ENCODE results near the gene ARFGEF3.
A peak's percentile ranks its signal among the peaks of the same experiment; 100 is the strongest.

Gene ARFGEF3

DNA sequence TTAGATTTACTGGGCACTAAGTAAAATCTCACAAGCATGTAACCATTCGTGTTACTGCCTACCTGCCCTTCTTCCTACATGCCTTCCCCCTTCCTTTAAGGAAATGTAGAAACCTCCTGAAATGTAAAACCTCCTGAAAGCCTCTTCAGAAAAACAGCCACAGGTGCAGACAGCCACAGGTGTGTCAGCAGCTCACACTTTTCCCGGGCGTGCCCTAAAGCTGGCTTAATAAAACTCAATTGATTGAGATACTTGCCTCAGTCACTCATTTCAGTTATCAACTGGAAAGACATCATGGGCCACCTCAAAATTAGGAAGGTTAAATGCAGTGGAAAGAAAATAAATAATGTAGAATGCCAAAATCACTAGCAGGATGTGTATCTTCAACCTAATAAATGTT is 79.6 kb downstream of the ARFGEF3 start:
- DNase-seq (ENCODE audit: low read depth in 2 of 2) = no peak

GRCh38 chr6:138241934-138242333 is 80.2 kb downstream of the ARFGEF3 start:
- DNase-seq (ENCODE audit: low read depth in 2 of 2) = no peak

DNA sequence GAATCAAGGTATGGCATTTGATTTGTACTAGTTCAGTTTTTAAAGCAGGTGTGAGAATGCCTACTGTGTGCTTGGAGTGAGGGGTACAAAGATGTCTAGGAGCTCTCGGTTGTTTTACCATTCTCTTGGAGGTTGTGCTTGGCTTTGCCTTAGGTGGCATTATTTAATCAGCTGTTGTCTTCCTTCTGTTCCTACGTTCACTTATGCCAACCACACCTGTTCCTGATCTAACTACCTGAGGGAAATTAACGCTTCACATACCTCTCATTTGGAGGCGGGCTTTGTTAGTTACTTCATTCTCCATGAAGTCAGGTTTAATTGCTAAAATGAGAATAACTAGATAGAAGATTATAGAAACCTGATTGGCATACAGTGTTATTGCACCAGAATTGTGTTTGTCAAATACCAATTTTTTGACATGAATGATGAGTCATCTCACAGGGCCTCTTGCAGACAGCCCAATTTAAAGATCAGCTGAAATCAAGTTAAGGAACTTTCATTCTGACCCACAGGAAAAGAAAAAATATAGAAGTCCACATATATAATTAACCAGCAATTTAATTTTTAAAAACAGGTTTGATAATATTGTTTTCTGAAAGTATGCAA is 81.4 kb downstream of the ARFGEF3 start:
- no peak for DNase-seq (ENCODE audit: low read depth in 2 of 2)

DNA sequence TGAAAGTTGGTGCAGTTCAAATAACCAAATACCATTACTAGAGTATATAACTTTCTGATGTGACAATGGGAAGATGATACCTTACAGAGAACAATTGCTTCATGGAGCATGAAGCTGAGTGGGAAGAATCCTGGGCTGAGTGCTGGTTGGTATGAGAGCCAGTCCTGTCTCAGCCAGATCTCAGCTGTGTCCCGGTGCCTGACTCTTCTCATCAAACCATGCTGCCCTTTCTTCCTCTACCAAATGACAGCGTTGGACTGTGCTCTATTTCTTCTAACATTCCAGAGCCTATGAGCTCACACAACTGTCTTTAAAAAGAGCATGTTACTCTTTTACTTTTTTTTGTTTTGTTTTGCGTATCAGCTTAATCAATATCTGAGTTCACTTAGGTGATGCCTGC is 84.0 kb downstream of the ARFGEF3 start:
- DNase-seq (ENCODE audit: low read depth in 2 of 2) = no peak

GRCh38 chr6:138246650-138247440 is 85.1 kb downstream of the ARFGEF3 start:
- no peak for DNase-seq (ENCODE audit: low read depth in 2 of 2)

DNA sequence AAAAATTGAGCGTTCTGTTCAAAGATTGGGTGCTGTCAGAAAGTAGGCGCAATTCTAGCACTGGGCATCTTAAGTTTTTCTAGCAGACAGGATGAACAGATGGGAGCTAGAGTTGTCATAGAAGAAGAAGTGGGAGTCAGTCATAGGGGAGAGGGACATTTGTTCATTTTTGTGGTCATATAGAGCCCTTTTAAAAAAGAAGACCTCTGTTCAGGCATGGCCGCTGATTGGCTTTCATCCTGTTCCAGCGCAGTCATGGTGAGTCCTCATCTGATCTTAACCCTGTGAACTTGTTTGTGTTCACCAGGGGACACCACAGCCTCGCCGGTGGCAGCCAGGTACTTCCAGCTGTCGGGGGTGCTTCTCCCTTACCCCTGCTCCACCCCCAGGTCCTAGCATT is 86.3 kb downstream of the ARFGEF3 start:
- DNase-seq (ENCODE audit: low read depth in 2 of 2) = no peak

GRCh38 chr6:138248878-138249277 is 87.1 kb downstream of the ARFGEF3 start:
- DNase-seq (ENCODE audit: low read depth in 2 of 2) = no peak

- DNase-seq (ENCODE audit: low read depth in 2 of 2) = no peak
These were observed 88.3 kb downstream of the ARFGEF3 start for GRCh38 chr6:138250053-138250452.

GRCh38 chr6:138250513-138251247 is 88.9 kb downstream of the ARFGEF3 start:
- peak; percentile 63 to 68 for DNase-seq (ENCODE audit: low read depth in 2 of 2)

DNA sequence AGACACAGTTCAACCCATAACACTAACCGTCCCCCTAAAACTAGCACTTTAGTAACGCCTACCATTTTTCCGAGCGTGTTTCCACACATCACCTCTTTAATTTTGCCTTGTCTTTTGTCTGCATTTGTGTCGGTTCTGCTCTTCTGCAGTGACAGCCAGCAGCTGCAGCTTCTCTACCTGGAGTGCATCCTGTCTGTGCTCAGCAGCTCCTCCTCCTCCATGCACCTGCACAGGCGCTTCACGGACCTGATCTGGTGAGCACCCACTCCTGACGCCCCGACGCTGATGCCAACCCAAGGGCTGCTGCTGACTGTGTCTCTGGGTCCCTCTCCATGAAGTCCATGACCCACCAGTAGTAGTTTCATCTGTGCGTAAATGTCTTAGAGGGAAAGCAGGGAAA is 92.0 kb downstream of the ARFGEF3 start:
- no peak for DNase-seq (ENCODE audit: low read depth in 2 of 2)

DNA sequence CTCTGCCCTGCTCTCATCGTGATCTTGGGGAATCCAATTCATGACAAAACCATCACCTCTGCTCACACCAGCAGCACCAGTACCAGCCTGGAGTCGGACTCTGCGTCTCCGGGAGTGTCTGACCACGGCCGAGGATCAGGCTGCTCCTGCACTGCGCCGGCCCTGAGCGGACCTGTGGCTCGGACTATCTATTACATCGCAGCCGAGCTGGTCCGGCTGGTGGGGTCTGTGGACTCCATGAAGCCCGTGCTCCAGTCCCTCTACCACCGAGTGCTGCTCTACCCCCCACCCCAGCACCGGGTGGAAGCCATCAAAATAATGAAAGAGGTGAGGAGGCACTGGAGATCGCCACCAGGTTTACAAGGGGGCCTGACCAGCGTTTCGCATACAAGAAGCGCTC is 93.7 kb downstream of the ARFGEF3 start:
- DNase-seq (ENCODE audit: low read depth in 2 of 2) = no peak

DNA sequence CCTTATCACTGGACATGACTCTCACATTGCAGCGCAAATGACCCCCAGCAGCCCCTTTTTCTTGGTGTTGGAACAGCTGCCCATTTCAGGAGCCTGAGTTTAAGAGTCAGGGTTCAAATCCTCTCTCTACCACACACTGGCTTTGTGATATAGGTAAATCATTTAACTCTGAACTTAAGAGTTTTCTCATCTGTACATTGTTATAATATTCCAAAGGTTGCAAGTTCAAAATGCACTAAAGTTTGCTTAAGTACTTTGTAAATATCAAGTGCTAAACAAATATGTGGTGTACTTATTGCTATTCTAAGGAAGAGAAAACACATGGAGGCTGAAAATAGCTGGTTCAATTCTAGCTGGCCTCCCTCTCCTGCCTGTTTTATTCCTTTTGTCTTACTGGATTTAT is 95.9 kb downstream of the ARFGEF3 start:
- no peak for DNase-seq (ENCODE audit: low read depth in 2 of 2)

GRCh38 chr6:138258197-138258596 is 96.5 kb downstream of the ARFGEF3 start:
- no peak for DNase-seq (ENCODE audit: low read depth in 2 of 2)

DNA sequence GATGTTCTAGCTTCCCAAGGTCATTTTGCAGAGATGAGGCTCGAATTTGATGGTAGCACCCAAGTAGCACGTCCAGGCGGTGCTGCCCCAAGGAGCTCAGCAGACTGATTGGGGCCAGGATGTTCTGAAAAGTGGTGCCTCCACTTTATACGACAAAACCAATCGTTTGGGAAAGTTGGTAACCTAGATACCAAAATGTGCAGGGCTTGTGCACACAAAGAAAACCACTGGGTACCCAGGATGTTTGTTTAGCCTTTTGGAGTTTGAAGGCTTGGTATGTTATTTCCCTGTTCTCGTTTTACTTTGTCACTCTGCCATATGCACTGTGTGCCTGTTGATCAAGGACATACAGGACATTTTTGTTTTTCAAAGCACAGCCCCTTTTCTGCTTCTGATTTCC is 97.3 kb downstream of the ARFGEF3 start:
- DNase-seq (ENCODE audit: low read depth in 2 of 2) = no peak

DNA sequence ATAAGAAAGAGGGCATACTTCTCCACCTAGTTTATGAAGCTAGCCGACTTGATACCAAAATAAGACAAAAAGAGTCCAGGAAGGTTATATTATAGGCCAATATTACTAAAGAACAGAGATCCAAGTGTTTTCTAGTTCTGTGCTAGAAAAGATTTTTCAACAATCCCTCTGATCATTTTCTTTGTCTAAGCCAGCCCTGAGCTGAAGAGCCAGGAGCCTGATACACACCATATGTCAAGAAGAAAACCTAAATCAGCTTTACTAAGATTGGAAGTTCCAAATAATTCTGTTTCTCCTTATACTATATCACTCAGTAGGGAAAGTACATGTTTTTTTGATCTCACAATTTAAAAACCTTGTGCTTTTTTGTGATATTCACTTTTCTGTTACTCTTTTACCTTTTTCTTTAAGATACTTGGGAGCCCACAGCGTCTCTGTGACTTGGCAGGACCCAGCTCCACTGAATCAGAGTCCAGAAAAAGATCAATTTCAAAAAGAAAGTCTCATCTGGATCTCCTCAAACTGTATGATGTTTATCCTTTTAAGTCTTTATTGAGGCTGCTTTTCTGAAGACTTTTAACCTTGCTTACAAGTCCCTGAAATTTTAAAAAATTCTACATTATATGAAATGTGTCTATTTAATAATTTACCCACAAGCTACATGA is 99.5 kb downstream of the ARFGEF3 start:
- no peak for DNase-seq (ENCODE audit: low read depth in 2 of 2)

DNA sequence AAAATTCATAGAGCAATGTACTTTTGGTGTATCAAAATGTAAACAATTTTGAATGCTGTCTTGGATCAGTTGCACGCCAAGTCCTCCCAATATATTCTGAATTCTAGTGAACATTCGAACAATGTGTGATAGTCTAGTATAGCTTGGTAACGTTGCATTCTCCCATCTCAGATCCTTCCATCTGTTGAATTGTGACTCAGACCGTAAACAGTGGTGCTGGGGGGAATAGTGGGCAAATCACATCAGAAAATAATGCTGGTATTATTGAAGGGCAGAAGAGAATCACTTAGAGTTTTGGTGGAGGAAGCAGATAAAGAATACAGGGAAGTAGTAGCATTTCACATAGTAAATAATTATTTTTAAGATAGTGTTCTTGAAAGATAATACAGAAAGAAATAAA is 102.2 kb downstream of the ARFGEF3 start:
- no peak for DNase-seq (ENCODE audit: low read depth in 2 of 2)

DNA sequence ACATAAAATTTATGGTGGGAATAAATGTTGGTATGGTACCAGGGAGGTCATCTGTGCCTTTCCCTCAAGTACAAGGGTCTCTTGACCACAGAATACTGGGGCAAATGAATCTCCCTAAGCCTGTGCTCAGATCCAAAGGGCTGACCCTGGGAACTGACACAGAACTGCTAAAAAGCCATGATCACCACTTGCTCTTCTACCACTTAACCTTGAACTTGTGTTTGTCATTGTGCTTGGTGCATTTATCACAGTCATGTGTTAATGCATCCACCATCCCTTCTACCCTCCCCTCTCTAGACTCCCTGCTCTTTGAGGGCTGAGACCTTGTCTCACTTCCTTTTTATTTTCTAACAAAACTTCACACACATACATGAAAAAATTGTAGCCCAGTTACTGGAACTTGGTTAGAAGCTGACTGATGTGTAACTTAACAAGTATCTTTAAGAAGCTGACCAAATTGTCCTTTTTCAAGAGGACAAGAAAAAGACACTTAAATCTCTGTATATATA is 102.7 kb downstream of the ARFGEF3 start:
- DNase-seq (ENCODE audit: low read depth in 2 of 2) = no peak

GRCh38 chr6:138266095-138266494 is 104.4 kb downstream of the ARFGEF3 start:
- no peak for DNase-seq (ENCODE audit: low read depth in 2 of 2)

DNA sequence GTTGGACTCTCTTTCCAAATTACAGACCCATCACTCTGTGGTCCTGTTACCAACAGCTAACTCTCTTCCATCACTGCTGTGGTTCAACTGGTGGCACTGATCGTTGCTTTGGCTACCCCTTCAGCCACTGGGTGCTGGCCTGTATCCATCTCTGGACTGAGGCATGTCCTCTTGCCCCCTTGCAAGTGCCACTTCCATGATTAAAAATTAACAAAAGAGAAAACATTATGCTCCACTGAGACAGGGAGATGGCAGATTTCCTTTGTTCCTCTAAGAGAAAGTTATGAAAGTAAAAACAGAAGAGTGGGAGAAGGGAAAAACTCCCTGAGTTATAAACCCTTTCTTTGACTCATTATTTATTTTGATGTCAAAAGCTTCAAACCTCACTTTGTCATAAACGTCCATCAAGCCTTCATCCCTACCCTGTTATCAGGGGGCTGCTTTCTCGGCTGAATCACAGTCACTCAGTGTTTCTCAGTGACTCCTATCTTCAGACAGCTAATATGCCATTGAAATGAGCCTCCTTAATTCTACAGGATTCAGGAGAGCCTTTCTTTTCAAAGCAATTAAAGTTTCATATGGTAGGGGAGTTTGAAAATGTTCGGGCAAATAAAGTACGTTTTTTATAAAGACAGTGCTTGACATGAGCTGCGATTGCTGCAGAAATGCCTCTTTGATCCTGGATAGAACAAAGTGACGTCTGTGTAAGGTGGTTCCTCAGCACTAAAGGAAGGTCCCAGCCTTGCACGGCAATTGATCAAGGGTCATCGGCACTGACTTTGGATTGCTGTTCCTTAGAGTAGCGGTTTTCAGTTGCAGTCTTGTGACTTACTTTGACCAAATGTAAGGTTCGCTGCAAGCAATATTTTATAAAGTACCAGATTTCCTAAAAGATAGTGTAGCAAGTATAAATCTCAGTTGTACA is 106.5 kb downstream of the ARFGEF3 start:
- no peak for DNase-seq (ENCODE audit: low read depth in 2 of 2)

DNA sequence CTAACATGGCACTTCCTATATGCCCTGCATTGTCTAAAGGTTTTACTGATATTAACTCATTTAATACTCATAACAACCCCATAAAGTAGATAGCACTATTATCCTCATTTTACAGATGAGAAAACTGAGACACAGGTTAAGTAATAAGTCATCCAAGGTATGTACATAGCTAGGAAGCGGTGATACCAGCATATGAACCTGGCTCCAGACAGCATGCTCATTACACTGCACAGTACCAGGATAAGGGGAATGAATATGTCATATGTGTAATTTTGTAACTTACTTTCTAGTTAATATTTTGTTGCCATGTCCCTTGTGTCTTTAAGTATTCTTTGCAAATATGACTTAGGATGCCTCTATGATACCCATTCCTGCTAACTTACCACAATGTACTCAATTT is 109.7 kb downstream of the ARFGEF3 start:
- no peak for DNase-seq (ENCODE audit: low read depth in 2 of 2)
